Measurements from ENCODE around the gene F12.

Gene F12

DNA sequence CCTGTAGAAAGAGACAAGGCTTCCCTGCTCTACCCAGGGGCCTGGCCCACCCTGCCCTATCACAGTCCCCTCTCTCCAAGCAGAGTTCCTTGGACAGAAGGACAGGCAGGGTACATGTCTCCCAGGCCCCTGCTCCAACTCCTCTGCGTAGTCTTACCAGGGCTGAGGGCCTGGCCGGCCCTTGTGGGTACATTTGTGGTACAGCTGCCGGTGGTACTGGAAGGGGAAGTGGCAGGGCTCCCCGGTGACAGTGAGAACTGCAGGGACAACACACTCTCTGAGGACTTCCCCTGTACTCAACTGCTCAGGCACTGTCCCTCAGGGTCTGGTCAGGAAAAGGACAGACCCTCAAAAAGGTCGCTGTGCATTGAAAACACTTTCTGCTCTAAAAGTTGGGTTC lies 3.6 kb downstream of the F12 start:
- no peaks in the 10 kb centered on the region for H3K36me3 ChIP-seq (ENCODE audit: control insufficient read depth in 2 of 2, insufficient read depth in 2 of 2, low read length in 2 of 2)
- H3K27me3 ChIP-seq (ENCODE audit: control insufficient read depth in 2 of 2, insufficient read depth in 2 of 2, low read length in 2 of 2): peaks cover 0 to 9% of the 10 kb centered on the region in 2 donors

DNA sequence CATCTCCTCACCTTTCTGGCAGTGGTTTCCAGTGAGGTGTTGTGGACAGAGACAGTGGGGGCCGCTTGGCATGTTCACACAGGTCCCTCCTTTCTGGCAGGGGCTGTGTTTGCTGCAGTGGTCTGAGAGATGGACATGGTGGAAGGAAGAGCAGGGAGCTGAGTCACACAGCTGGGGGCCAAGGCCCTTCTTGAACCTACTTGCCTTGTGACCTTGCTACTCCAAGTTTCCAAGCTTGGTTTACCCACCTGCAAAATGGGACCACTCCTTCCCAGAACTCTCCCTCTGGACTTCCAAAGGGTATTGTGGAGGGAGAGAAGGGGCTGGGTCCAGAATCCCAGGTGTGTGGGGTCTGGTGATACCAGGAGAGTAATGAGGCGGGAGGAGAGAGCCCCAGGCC lies 4.1 kb downstream of the F12 start:
- peaks cover 0 to 9% of the 10 kb centered on the region in 2 donors for H3K27me3 ChIP-seq (ENCODE audit: control insufficient read depth in 2 of 2, insufficient read depth in 2 of 2, low read length in 2 of 2)
- no peak overlapping the region for H3K4me3 ChIP-seq (ENCODE audit: low read length in 2 of 2)
- no peak overlapping the region for H3K9ac ChIP-seq (ENCODE audit: low read depth in 1 of 2, low read length in 2 of 2)
- peaks cover 34 to 36% of the 10 kb centered on the region in 2 donors for H3K4me1 ChIP-seq (ENCODE audit: control insufficient read depth in 2 of 2, insufficient read depth in 2 of 2, low read length in 2 of 2)
- H3K27ac ChIP-seq (ENCODE audit: low read depth in 2 of 2, low read length in 2 of 2): peak overlapping the region in 1 of 2 donors; percentile 23
- H3K9me3 ChIP-seq (ENCODE audit: control insufficient read depth in 2 of 2, low read length in 2 of 2): no peaks in the 10 kb centered on the region
- no peaks in the 10 kb centered on the region for H3K36me3 ChIP-seq (ENCODE audit: control insufficient read depth in 2 of 2, insufficient read depth in 2 of 2, low read length in 2 of 2)

More for the DNA sequence above, 3.6 kb downstream of the F12 start:
- Histone ChIP-seq H3K27ac (ENCODE audit: low read depth in 2 of 2, low read length in 2 of 2) (peak overlapping the region in 1 of 2 donors; percentile 23), H3K9ac (ENCODE audit: low read depth in 1 of 2, low read length in 2 of 2) (no peak overlapping the region), H3K9me3 (ENCODE audit: control insufficient read depth in 2 of 2, low read length in 2 of 2) (no peaks in the 10 kb centered on the region), H3K4me3 (ENCODE audit: low read length in 2 of 2) (no peak overlapping the region), H3K4me1 (ENCODE audit: control insufficient read depth in 2 of 2, insufficient read depth in 2 of 2, low read length in 2 of 2) (peaks cover 32 to 35% of the 10 kb centered on the region in 2 donors)

DNA sequence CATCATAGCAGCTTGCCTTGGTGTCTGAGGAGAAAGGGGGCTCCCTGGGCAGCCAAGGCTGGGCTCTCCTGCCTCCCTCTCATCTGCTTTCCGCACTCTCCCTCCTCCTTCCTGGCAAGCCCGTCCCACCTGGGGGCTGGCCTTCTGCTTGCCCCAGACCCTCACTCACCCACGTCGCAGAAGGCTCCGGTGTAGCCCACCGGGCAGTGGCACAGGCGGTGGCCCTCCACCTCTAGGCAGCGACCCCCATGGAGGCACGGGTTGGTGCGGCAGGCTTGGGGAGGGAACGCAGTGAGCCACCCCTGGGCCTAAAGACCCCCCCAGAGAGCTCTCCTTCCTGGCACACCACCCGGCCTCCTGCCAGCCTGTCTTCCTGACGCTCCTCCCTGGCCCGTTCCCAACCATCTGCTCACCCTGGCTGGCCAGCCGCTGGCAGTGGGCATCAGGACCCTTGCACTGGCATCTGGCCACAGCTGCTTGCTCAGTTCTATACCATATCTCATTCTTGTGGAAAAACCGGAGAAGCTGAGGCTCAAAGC lies 4.7 kb downstream of the F12 start:
- Histone ChIP-seq H3K27me3 (ENCODE audit: control insufficient read depth in 2 of 2, insufficient read depth in 2 of 2, low read length in 2 of 2) (peaks cover 0 to 9% of the 10 kb centered on the region in 2 donors), H3K4me3 (ENCODE audit: low read length in 2 of 2) (peak overlapping the region; percentile 70 to 74), H3K27ac (ENCODE audit: low read depth in 2 of 2, low read length in 2 of 2) (peak overlapping the region; percentile 70 to 76)

DNA sequence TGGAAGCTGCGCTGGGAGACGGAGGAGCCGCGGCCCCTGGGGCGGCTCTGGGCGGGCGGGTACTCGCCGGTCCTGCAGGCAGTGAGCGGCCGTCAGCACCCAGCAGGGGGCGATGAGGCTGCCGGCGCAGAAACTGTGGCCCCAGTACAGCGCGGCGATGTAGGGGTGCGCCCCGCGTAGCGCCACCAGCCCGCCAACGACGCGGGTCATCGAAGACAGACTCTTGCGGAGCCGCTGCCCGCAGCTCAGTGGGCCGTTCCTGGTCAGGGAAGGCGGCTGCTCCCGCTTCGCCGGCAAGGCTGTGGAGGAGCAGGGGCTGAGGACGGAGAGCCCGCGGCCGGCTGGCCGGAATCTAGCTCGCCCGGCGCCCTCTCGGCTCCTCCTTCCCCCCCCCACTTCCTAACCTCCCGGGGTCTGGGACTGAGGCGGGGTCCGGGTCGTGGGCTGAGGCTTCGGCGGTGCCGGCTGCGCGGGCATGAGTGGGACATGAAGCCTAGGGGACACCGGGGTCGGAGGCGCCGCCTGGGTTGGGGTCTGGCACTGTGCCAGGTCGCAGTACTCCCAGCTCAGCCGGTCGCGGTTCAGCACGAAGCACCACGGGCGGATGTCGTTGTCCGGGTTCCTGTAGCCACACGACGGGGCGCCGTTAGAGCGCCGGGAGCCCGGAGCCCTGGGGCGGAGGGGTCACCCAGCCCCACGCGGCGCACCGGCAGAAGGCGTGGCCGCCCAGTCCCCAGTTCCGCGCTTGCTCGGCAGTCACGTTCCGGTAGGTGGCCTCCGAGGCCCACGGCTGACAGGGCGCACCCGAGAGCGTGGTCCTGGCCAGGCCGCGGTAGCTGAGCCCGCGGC lies 5.3 kb downstream of the F12 start:
- Histone ChIP-seq H3K9ac (ENCODE audit: low read depth in 1 of 2, low read length in 2 of 2) (peak overlapping the region; percentile 60 to 80), H3K27me3 (ENCODE audit: control insufficient read depth in 2 of 2, insufficient read depth in 2 of 2, low read length in 2 of 2) (peaks cover 3 to 9% of the 10 kb centered on the region in 2 donors), H3K9me3 (ENCODE audit: control insufficient read depth in 2 of 2, low read length in 2 of 2) (no peaks in the 10 kb centered on the region), H3K4me3 (ENCODE audit: low read length in 2 of 2) (peak overlapping the region; percentile 70 to 74), H3K36me3 (ENCODE audit: control insufficient read depth in 2 of 2, insufficient read depth in 2 of 2, low read length in 2 of 2) (no peaks in the 10 kb centered on the region), H3K4me1 (ENCODE audit: control insufficient read depth in 2 of 2, insufficient read depth in 2 of 2, low read length in 2 of 2) (peaks cover 45% of the 10 kb centered on the region in 2 donors), H3K27ac (ENCODE audit: low read depth in 2 of 2, low read length in 2 of 2) (peak overlapping the region; percentile 70 to 76)

More for the DNA sequence above, 4.7 kb downstream of the F12 start:
- Histone ChIP-seq H3K9me3 (ENCODE audit: control insufficient read depth in 2 of 2, low read length in 2 of 2) (no peaks in the 10 kb centered on the region), H3K36me3 (ENCODE audit: control insufficient read depth in 2 of 2, insufficient read depth in 2 of 2, low read length in 2 of 2) (no peaks in the 10 kb centered on the region), H3K4me1 (ENCODE audit: control insufficient read depth in 2 of 2, insufficient read depth in 2 of 2, low read length in 2 of 2) (peaks cover 40 to 42% of the 10 kb centered on the region in 2 donors), H3K9ac (ENCODE audit: low read depth in 1 of 2, low read length in 2 of 2) (peak overlapping the region; percentile 60 to 80)

DNA sequence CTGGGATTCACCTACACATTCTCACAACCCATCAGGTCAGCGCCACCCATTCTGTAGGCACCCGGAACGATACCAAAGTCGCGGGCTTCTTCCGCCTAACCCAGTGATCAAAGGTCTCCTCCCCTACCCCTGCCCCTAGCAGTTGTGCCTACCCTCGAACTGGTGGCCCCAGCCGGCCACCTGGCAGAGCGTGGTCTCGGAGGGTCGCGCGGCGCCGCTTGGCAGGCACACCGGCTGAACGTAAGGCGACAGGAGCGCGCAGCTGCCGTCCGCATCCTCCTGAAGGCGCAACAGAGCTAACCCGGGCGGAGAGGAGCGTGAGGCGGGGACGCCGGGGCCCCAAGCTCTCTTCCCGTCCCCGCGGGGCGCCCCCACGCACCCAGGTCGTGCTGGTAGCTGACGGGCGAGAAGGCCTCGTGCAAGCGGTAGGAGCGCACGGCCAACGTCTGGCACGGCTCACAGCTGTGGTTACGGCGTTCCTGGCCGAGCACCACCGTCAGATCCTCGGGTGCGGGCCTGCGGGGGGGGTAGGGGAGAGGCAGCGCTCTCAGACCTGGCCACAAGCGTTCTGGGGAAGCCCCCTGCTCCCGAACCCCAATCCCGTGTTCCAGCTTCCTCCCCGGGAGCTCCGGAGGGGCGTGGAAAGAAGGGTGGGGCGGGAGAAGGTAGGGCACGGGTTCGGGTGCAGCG lies 6.1 kb downstream of the F12 start:
- H3K27ac ChIP-seq (ENCODE audit: low read depth in 2 of 2, low read length in 2 of 2): peak overlapping the region; percentile 70 to 76
- H3K9ac ChIP-seq (ENCODE audit: low read depth in 1 of 2, low read length in 2 of 2): peak overlapping the region; percentile 60 to 80
- H3K9me3 ChIP-seq (ENCODE audit: control insufficient read depth in 2 of 2, low read length in 2 of 2): no peaks in the 10 kb centered on the region
- no peaks in the 10 kb centered on the region for H3K36me3 ChIP-seq (ENCODE audit: control insufficient read depth in 2 of 2, insufficient read depth in 2 of 2, low read length in 2 of 2)
- peaks cover 3 to 9% of the 10 kb centered on the region in 2 donors for H3K27me3 ChIP-seq (ENCODE audit: control insufficient read depth in 2 of 2, insufficient read depth in 2 of 2, low read length in 2 of 2)
- peak overlapping the region; percentile 70 to 74 for H3K4me3 ChIP-seq (ENCODE audit: low read length in 2 of 2)
- peaks cover 45% of the 10 kb centered on the region in 2 donors for H3K4me1 ChIP-seq (ENCODE audit: control insufficient read depth in 2 of 2, insufficient read depth in 2 of 2, low read length in 2 of 2)

DNA sequence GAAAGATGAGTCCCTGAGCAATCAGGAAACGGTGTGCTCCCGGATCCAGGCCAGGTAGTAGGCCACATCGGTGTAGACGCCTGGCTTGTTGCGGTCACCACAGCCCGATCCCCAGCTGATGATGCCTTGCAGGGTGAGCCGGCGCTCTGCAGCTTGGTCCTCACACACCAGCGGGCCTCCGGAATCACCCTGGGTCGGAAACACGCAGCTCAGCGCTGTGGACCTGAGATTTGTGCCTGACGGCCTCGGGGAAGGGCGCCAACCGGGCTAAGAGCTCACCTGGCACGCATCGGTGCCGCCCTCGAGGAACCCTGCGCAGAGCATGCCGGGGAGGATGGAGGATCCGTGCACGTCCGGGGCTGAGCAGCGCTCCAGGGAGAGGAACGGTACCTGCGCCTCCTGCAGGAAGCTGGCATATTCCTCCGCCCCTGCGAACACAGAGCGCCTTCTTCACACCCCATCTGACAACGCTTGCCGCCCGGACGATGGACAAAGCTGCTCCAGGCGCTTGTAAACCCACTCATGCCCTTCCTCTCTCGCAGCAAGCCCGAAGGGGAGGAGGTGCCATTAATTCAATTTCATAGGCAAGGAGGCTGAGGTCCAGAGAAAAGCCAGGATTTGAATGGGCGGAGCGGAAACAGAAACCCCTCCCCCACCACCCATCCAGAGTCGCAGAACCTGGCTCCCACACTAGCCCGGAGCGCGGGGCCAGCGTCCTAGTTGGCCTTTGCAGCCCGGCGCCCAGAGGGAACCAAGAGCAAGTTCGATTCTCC lies 6.9 kb downstream of the F12 start:
- no peaks in the 10 kb centered on the region for H3K36me3 ChIP-seq (ENCODE audit: control insufficient read depth in 2 of 2, insufficient read depth in 2 of 2, low read length in 2 of 2)
- H3K27me3 ChIP-seq (ENCODE audit: control insufficient read depth in 2 of 2, insufficient read depth in 2 of 2, low read length in 2 of 2): peaks cover 3 to 9% of the 10 kb centered on the region in 2 donors
- peak overlapping the region; percentile 14 to 80 for H3K9ac ChIP-seq (ENCODE audit: low read depth in 1 of 2, low read length in 2 of 2)
- H3K27ac ChIP-seq (ENCODE audit: low read depth in 2 of 2, low read length in 2 of 2): peak overlapping the region; percentile 70 to 76
- peak overlapping the region; percentile 70 to 74 for H3K4me3 ChIP-seq (ENCODE audit: low read length in 2 of 2)
- peaks cover 45% of the 10 kb centered on the region in 2 donors for H3K4me1 ChIP-seq (ENCODE audit: control insufficient read depth in 2 of 2, insufficient read depth in 2 of 2, low read length in 2 of 2)
- H3K9me3 ChIP-seq (ENCODE audit: control insufficient read depth in 2 of 2, low read length in 2 of 2): no peaks in the 10 kb centered on the region

DNA sequence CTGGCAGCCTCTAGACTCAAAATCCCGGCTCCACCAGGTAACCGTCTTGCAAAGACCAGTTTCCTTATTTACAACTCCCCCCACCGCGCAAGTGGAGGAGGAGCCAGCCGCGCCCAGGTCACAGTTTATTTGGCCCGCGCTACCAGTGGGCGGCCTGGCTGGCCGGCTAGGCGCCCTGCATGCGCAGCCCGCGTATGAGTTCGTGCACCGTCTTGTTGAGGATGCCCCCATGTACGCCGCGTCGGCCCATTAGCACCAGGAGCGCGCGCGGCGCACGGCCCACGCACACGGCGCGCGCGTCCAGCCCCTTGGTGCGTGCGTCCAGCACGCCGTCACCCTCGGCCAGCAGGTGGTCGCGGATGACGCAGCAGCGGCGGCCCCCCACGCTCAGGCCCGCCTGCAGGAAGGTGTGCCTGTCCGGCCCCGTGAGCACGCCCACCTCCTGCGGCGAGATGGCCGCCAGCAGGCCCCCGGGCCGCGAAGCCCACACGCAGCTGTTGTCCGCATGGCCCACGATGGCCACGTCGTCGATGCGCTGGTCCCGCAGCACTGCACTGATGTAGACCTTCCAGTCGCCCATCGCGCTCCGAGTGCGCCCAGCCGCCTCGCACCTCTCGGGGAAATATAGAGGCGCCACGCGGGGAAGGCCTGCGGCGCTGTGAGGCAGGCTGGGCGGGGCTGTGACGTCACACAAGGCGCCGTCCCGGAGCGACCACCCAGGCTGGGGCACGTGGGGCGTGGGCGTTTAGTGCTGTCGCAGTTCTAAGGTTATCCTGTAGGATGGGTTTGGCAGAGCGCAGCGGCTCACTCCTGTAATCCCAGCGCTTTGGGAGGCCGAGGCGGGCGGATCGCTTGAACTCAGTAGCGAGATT lies 9.1 kb downstream of the F12 start, which contains the start of gene PFN3:
Gene PFN3 (minus strand): TSS at position 665 of the 872 bp plus-strand sequence. CDS start 85 bp downstream, at position 580.
- H3K4me1 ChIP-seq (ENCODE audit: control insufficient read depth in 2 of 2, insufficient read depth in 2 of 2, low read length in 2 of 2): peaks cover 41 to 45% of the 10 kb centered on the region in 2 donors
- H3K4me3 ChIP-seq (ENCODE audit: low read length in 2 of 2): peak within 1 kb of the TSS in 1 of 2 donors; percentile 47
- peak within 1 kb of the TSS; percentile 35 to 66 for H3K27ac ChIP-seq (ENCODE audit: low read depth in 2 of 2, low read length in 2 of 2)
- H3K9me3 ChIP-seq (ENCODE audit: control insufficient read depth in 2 of 2, low read length in 2 of 2): no peaks in the 10 kb centered on the region
- peaks cover 3 to 9% of the 10 kb centered on the region in 2 donors for H3K27me3 ChIP-seq (ENCODE audit: control insufficient read depth in 2 of 2, insufficient read depth in 2 of 2, low read length in 2 of 2)
- H3K9ac ChIP-seq (ENCODE audit: low read depth in 1 of 2, low read length in 2 of 2): peak within 1 kb of the TSS in 1 of 2 donors; percentile 65
- H3K36me3 ChIP-seq (ENCODE audit: control insufficient read depth in 2 of 2, insufficient read depth in 2 of 2, low read length in 2 of 2): no peaks in the 10 kb centered on the region

DNA sequence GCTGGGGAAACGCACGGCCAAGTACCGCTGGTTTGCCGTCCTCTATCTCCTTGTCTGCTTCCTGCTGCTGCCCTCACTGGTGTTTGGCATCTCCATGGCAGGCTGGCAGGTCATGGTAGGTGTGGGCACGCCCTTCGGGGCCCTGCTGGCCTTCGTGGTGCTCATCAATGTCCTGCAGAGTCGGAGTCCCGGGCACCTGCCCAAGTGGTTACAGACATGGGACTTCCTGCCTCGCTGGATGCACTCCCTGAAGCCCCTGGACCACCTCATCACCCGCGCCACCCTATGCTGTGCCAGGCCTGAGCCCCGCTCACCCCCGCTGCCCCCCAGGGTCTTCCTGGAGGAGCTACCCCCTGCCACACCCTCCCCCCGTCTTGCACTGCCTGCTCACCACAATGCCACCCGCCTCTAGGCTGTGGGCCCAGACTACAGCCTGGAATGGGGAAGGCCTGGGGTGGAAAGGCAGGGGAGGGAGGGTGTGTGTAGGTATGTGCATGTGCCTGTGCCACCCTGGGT lies 11.4 kb downstream of the F12 start:
- Histone ChIP-seq H3K27ac (ENCODE audit: low read depth in 2 of 2, low read length in 2 of 2) (no peak overlapping the region), H3K9ac (ENCODE audit: low read depth in 1 of 2, low read length in 2 of 2) (no peak overlapping the region), H3K9me3 (ENCODE audit: control insufficient read depth in 2 of 2, low read length in 2 of 2) (no peaks in the 10 kb centered on the region), H3K36me3 (ENCODE audit: control insufficient read depth in 2 of 2, insufficient read depth in 2 of 2, low read length in 2 of 2) (no peaks in the 10 kb centered on the region), H3K27me3 (ENCODE audit: control insufficient read depth in 2 of 2, insufficient read depth in 2 of 2, low read length in 2 of 2) (peaks cover 3 to 7% of the 10 kb centered on the region in 2 donors), H3K4me1 (ENCODE audit: control insufficient read depth in 2 of 2, insufficient read depth in 2 of 2, low read length in 2 of 2) (peaks cover 18 to 25% of the 10 kb centered on the region in 2 donors), H3K4me3 (ENCODE audit: low read length in 2 of 2) (no peak overlapping the region)

DNA sequence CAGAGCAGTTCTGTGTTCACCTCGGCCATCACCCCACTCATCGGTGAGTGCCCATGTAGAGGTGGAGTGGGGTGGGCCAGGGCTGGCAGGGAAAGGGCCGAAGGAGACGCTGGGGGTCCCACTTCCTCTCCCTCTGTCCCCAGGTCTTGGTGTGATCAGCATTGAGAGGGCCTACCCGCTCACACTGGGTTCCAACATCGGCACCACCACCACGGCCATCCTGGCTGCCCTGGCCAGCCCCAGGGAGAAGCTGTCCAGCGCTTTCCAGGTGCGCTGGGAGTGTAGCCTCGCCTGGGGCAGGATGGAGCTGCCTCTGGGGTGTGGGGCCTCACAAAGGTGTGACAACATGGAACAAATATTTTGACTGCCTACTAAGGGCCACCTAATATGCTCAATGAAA lies 12.6 kb downstream of the F12 start:
- Histone ChIP-seq H3K9ac (ENCODE audit: low read depth in 1 of 2, low read length in 2 of 2) (no peak overlapping the region), H3K9me3 (ENCODE audit: control insufficient read depth in 2 of 2, low read length in 2 of 2) (no peaks in the 10 kb centered on the region), H3K4me3 (ENCODE audit: low read length in 2 of 2) (no peak overlapping the region), H3K4me1 (ENCODE audit: control insufficient read depth in 2 of 2, insufficient read depth in 2 of 2, low read length in 2 of 2) (peaks cover 10 to 14% of the 10 kb centered on the region in 2 donors), H3K27ac (ENCODE audit: low read depth in 2 of 2, low read length in 2 of 2) (no peak overlapping the region), H3K27me3 (ENCODE audit: control insufficient read depth in 2 of 2, insufficient read depth in 2 of 2, low read length in 2 of 2) (peaks cover 0 to 3% of the 10 kb centered on the region in 2 donors), H3K36me3 (ENCODE audit: control insufficient read depth in 2 of 2, insufficient read depth in 2 of 2, low read length in 2 of 2) (no peaks in the 10 kb centered on the region)

Data from mucosa of rectum (tissue), 2 donors.